HFF-Myc (cell line): ENCODE measurements around the gene LRRC45.

ENCODE experiments used
- DNase-seq: peaks from one replicate; pipeline ENCODE4 v3.0.0-alpha.2; 2011; ENCODE audit warnings: low read depth; ENCODE audit errors: extremely low read depth
- H3K4me3 ChIP-seq: replicated peaks from 2 replicates; pipeline ENCODE4 v1.5.1; 2011; ENCODE audit warnings: low read depth, mild to moderate bottlenecking, control low read depth, low read length
- TF ChIP-seq, protein P1 (sequence below): IDR thresholded peaks from 2 replicates; pipeline ENCODE4 v1.5.1; 2012; ENCODE audit warnings: mild to moderate bottlenecking, low read depth, low read length, control low read depth; ENCODE audit errors: missing control alignments

LRRC45 gene

DNA sequence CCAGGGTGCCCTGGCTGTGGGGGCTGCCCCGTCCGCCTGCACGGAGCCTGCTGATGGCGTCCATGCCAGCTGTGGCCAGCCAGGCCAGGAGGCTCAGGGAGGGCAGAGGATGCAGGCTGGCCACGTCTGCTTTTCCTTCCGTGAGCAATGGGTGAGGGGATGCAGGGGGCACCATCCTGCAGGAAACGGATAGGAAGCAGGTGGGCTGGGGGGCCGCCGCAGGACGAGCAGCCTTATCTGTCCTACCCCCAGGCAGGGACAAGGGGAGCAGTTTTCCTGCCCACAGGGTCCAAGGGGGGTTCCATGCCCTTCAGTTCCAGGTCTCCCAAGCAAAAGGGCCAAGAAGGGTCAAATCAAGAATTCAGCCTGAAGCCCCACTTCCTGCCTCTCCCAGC lies 35.7 kb downstream of the LRRC45 start:
- no peak overlapping the region for H3K4me3 ChIP-seq
- DNase-seq: no peak
- TF ChIP-seq, protein P1, sequence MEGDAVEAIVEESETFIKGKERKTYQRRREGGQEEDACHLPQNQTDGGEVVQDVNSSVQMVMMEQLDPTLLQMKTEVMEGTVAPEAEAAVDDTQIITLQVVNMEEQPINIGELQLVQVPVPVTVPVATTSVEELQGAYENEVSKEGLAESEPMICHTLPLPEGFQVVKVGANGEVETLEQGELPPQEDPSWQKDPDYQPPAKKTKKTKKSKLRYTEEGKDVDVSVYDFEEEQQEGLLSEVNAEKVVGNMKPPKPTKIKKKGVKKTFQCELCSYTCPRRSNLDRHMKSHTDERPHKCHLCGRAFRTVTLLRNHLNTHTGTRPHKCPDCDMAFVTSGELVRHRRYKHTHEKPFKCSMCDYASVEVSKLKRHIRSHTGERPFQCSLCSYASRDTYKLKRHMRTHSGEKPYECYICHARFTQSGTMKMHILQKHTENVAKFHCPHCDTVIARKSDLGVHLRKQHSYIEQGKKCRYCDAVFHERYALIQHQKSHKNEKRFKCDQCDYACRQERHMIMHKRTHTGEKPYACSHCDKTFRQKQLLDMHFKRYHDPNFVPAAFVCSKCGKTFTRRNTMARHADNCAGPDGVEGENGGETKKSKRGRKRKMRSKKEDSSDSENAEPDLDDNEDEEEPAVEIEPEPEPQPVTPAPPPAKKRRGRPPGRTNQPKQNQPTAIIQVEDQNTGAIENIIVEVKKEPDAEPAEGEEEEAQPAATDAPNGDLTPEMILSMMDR: no peak

DNA sequence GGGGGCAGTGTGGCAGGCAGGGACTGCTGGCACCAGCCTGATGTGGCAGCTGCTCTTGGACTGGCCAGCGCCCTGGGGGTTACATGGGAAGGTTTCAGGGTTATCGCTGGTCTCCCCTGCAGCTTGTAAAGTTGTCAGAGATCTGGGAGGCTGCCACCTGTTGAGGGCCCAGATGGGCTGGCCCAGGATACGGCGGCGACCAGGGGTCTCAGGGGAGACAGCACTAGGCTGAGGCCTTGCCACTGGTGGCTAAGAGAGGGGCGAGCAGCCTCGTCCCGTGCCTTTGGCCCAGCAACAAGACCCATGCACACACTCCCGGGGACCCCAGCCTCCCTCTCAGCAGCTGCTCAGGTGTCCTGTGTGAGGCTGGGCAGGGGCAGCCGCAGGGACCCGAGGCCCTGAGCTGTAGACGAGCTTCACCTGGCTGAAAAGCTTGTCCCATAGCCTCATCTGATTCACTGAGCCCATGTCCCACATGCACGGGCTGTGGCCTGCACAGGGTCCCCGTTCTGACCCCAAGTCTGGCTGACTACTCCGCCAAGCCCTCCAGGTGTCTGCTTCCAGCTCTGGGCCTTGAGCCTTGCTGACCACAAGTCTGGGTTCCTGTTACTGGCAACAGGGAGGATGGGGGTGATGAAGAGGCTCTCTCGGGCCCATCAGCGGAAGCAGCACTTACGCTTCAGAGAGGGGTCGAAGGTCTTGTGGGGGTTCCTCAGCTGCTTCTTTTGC lies 36.3 kb downstream of the LRRC45 start:
- no peak overlapping the region for H3K4me3 ChIP-seq
- DNase-seq: no peak
- TF ChIP-seq, protein P1: no peak

DNA sequence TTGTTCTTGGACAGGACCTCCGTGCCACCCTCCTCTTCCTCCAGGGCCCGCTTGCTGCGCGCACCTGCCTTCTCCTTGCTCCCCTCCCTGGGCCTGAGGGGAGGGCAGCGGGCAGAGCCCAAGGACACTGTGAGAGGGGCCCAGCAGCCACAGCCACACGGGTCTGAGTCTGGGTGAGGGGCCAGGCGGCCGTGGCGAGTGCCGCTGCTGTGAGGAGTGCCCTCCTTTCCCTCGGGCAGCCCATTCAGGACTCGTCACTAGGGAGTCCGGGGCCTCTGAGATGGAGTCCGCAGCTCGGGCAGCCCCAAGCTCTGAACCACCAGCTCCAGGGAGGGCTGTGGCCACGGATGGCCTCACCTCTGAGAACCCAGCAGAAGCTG lies 36.9 kb downstream of the LRRC45 start:
- no peak overlapping the region for H3K4me3 ChIP-seq
- no peak for DNase-seq
- TF ChIP-seq, protein P1: no peak

DNA sequence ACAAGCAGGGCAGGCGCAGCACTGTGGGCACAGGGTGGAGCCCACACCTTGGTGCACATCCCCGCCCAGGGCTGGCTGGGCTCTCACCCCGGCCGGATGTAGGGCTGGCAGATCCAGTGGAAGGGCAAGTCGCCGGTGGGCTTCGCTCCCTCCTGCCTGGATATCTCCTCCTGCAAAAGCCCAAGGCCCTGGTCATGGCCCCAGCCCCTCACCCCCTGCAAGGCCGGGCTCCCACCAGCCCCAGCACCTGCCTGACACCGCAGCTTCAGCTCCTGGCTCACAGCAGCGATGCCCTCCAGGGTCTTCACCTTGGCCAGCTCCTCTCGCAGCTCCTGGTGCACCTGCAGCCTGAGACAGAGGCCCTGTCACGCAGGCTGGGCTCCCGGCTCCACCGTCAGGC lies 37.5 kb downstream of the LRRC45 start:
- TF ChIP-seq, protein P1: no peak
- no peak overlapping the region for H3K4me3 ChIP-seq
- no peak for DNase-seq

DNA sequence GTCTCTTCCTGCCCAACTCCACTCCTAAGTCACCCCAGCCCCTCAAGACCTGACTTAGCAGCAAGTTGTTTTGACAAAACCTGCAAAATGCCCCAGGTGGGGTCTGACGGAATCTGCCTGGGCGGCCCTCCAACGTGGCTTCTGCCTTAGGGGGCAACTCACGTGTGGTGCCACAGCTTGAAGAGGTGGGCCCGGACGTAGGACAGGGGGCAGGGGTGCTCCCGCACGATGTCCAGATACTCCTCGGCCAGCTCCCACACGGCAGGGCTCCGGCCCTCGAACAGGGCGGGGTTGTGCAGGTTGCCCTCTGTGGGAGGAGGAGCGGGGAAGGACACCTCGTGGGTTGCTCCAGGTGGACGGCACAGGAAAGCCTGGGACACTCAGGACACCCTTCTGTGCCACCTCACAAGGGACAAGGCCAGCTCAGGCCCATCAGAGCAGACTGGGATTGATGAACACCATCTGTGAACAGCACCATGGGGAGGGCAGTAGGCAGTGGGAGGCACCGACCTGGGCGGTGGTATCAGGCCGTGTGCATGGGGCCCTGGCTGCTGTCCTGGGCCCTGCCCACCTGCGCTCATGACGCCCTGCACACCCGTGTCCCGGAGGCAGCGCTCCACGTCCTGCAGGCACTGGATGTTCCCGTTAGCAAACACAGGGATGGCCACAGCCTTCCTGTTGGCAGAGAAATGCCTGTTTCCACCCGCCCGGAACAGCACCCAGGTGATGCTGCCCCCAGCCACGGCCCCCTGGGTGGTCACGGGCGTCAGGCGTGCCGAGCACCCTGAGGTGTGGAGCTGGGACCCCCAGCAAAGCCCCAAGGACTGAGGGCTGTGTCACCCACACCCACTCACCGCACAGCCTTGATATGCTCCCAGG lies 38.2 kb downstream of the LRRC45 start:
- no peak overlapping the region for H3K4me3 ChIP-seq
- no peak for DNase-seq
- TF ChIP-seq, protein P1: no peak

DNA sequence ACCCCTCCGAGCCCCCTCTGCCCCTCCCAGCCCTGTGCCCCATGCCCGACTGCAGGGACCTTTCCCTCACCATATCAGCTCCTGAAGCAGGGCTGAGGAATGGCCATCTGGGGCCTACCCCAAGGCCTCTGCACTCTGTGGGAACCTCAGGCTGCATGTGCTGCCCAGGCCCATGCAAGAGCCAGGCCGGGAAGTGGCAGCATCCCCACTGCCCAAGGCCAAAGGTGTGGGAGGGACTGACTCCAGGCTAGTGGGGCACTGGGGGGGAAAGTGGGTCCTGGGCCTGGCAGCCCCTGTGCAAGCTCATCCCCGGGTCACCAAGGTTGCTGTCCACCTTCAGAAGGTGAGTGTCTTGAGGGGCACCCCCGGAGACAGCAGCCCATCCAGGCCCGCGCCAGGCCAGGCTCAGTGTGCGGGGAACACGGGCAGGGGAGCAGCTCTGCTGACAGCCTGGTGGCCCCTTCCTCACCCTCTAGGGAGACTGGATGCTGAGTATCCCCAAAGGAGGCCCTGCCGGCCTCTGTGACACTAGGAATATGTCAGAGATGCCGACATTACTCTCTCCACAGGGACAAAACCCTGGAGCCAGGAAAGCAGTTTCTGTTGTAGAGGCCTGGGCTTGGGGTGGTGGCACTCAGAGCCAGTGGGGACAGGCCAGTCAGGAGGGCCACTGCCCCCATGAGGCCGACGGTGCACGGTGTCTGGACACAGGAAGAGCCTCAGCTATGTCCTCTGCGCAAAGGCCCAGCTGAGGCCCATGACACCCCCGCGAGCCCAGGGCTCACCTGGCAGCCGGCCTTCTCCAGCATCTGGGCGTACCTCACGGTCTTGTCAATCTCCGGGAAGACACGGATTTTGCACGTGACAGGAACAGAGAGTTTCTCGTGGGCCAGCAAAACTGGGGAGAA lies 39.2 kb downstream of the LRRC45 start:
- no peak overlapping the region for H3K4me3 ChIP-seq
- no peak for DNase-seq
- TF ChIP-seq, protein P1: no peak
